Measurements from ENCODE around the gene SFXN3. TPM values are rescaled to one million over a fixed set of nuclear protein-coding genes. Genes with fewer than 3 reads are reported as not detected.

Gene SFXN3
- total RNA-seq, 1 experiment from 2014 or later, result 27.5 TPM

DNA sequence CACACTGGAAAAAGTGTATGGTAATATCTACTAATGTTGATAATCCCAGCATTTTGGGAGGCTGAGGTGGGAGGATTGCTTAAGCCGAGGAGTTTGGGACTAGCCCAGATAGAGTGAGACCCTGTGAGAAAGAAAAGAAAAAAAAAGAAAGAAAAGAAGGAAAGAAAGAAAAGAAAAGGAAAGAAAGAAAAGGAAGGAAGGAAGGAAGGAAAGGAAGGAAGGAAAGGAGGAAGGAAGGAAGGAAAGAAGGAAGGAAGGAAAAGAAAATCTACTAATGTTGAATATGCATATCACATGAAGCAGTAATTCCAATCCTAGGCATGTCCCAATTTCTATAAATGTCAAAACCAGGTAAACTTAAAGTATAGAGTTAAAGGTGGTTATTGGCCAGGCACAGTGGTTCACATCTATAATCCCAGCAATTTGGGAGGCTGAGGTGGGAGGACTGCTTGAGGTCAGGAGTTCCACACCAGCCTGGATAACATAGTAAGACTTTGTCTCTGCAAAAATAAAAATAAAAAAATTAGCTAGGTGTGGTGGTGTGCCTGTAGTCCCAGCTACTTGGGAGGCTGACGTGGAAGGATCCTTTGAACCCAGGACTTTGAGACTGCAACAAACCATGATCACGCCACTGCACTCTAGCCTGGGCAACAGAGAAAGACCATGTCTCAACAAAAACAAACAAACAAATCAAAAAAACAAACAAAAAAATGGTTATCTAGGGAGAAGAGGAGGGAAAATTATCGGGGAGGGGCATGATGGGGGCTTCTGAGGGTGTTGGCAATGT is 25.5 kb downstream of the SFXN3 start:
- Mint-ChIP-seq H3K4me3 (ENCODE audit: low read depth, unreplicated experiment) (no peak overlapping the region), H3K27ac (ENCODE audit: unreplicated experiment) (no peak overlapping the region), H3K27me3 (ENCODE audit: unreplicated experiment) (no peaks in the 10 kb centered on the region), H3K9me3 (ENCODE audit: low read depth, unreplicated experiment) (no peaks in the 10 kb centered on the region), H3K4me1 (ENCODE audit: low read depth, unreplicated experiment) (peaks cover 7% of the 10 kb centered on the region), H3K36me3 (ENCODE audit: insufficient read depth, unreplicated experiment) (peaks cover 17% of the 10 kb centered on the region)
- intact Hi-C loops (cut with micrococcal nuclease; ENCODE audit: unreplicated experiment), result no loop called here
- BruUV-seq (replicated peaks), result no TSS peak
- CTCF ChIA-PET, result no interaction called here
- TF ChIP-seq, protein P1, sequence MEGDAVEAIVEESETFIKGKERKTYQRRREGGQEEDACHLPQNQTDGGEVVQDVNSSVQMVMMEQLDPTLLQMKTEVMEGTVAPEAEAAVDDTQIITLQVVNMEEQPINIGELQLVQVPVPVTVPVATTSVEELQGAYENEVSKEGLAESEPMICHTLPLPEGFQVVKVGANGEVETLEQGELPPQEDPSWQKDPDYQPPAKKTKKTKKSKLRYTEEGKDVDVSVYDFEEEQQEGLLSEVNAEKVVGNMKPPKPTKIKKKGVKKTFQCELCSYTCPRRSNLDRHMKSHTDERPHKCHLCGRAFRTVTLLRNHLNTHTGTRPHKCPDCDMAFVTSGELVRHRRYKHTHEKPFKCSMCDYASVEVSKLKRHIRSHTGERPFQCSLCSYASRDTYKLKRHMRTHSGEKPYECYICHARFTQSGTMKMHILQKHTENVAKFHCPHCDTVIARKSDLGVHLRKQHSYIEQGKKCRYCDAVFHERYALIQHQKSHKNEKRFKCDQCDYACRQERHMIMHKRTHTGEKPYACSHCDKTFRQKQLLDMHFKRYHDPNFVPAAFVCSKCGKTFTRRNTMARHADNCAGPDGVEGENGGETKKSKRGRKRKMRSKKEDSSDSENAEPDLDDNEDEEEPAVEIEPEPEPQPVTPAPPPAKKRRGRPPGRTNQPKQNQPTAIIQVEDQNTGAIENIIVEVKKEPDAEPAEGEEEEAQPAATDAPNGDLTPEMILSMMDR (IDR thresholded peaks at IDR 0.05; ENCODE audit: unreplicated experiment), result no peak
- DNase-seq, result no peak

DNA sequence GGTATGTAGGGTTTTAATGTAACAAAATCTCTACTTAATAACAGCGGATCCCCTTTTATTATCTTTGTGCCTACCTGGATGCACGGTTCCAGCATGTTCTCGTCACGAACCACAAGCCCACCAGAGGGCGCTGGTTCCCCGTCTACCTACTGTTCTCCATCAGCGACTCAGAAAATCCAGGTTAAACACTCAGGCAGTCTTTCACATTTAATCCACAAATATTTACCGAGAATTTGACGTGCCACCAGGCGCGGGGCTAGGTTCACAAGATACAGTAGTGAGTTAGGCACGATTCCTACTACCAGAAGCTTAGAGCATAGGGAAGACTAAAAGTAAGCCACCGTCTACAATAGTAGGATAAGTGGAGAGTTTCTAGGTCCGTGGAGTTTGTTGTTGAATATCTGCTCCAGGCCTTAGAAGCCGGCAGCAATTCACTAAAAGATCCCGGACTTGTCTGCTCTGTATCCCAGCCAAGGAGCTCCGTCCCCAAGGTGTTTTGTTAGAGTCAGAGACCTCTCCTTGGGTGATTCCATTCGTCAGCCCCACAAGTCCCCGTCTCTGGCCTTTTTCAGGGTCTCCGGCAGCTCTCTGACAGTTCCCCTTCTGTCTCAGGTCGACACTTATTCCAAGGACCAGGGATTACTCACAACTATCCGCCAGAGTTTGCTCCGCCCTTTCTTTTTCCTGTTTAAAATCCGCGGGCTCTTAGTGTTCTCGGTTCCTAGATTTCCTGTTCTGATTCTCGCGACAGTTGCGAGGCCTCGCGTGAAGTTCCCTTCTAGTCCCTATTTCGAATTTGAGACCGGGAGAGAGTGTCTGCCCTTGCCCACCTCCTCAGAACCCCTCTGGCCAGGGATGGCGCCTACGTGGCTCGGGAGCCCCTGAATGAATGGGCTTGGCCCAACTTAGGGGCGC is 29.3 kb downstream of the SFXN3 start:
- peak overlapping the region; percentile 86 for H3K4me3 Mint-ChIP-seq (ENCODE audit: low read depth, unreplicated experiment)
- H3K9me3 Mint-ChIP-seq (ENCODE audit: low read depth, unreplicated experiment), result no peaks in the 10 kb centered on the region
- H3K27me3 Mint-ChIP-seq (ENCODE audit: unreplicated experiment), result no peaks in the 10 kb centered on the region
- TF ChIP-seq, protein P1 (IDR thresholded peaks at IDR 0.05; ENCODE audit: unreplicated experiment), result peak; percentile 63
- peak overlapping the region; percentile 88 for H3K27ac Mint-ChIP-seq (ENCODE audit: unreplicated experiment)
- peak; percentile 84 for DNase-seq
- peaks cover 21% of the 10 kb centered on the region for H3K36me3 Mint-ChIP-seq (ENCODE audit: insufficient read depth, unreplicated experiment)
- intact Hi-C loops (cut with micrococcal nuclease; ENCODE audit: unreplicated experiment), result no loop called here
- TSS peak; percentile 81 for BruUV-seq (replicated peaks)
- CTCF ChIA-PET, result interaction anchor here (0.6 to 1.6 kb wide), 4 partner anchors 19 to 504 kb away, joined by 3 to 8 read pairs (median 4); no protein-coding TSS in a partner anchor
- H3K4me1 Mint-ChIP-seq (ENCODE audit: low read depth, unreplicated experiment), result peaks cover 16% of the 10 kb centered on the region

- TSS peak; percentile 75 for BruUV-seq (replicated peaks)
- Mint-ChIP-seq H3K27ac (ENCODE audit: unreplicated experiment) (peak overlapping the region; percentile 88), H3K4me3 (ENCODE audit: low read depth, unreplicated experiment) (peak overlapping the region; percentile 86), H3K27me3 (ENCODE audit: unreplicated experiment) (no peaks in the 10 kb centered on the region), H3K36me3 (ENCODE audit: insufficient read depth, unreplicated experiment) (peaks cover 22% of the 10 kb centered on the region), H3K4me1 (ENCODE audit: low read depth, unreplicated experiment) (peaks cover 24% of the 10 kb centered on the region), H3K9me3 (ENCODE audit: low read depth, unreplicated experiment) (no peaks in the 10 kb centered on the region)
- CTCF ChIA-PET, result interaction anchor here (0.6 to 1.6 kb wide), 6 partner anchors 9 to 503 kb away, joined by 3 to 8 read pairs (median 3); no protein-coding TSS in a partner anchor
- TF ChIP-seq, protein P1 (IDR thresholded peaks at IDR 0.05; ENCODE audit: unreplicated experiment), result no peak
- DNase-seq, result peak; percentile 93
- intact Hi-C loops (cut with micrococcal nuclease; ENCODE audit: unreplicated experiment), result no loop called here
Observed at GRCh38 chr10:101060951-101061623, 30.1 kb downstream of the SFXN3 start.

GRCh38 chr10:101061624-101062231 is 30.7 kb downstream of the SFXN3 start, which contains the start of gene KAZALD1:
TSS of gene KAZALD1 (plus strand) at chr10:101061989. CDS start at chr10:101062593, 604 bp downstream.
- Mint-ChIP-seq H3K4me1 (ENCODE audit: low read depth, unreplicated experiment) (peaks cover 26% of the 10 kb centered on the region), H3K36me3 (ENCODE audit: insufficient read depth, unreplicated experiment) (peaks cover 28% of the 10 kb centered on the region), H3K27me3 (ENCODE audit: unreplicated experiment) (no peaks in the 10 kb centered on the region), H3K4me3 (ENCODE audit: low read depth, unreplicated experiment) (peak within 1 kb of the TSS; percentile 86), H3K9me3 (ENCODE audit: low read depth, unreplicated experiment) (no peaks in the 10 kb centered on the region), H3K27ac (ENCODE audit: unreplicated experiment) (peak within 1 kb of the TSS; percentile 88)
- intact Hi-C loops (cut with micrococcal nuclease; ENCODE audit: unreplicated experiment), result no loop called here
- BruUV-seq (replicated peaks), result no TSS peak
- CTCF ChIA-PET, result interaction anchor here (0.6 to 1.6 kb wide), 5 partner anchors 10 to 502 kb away, joined by 3 read pairs; no protein-coding TSS in a partner anchor
- peak; percentile 16 for DNase-seq
- TF ChIP-seq, protein P1 (IDR thresholded peaks at IDR 0.05; ENCODE audit: unreplicated experiment), result no peak

All from Calu3 (cell line).